Measurements from ENCODE around the gene SLC22A4. TPM values are rescaled to one million over a fixed set of nuclear protein-coding genes. Genes with fewer than 3 reads are reported as not detected.

SLC22A4 gene
- total and polyA plus RNA-seq, 2 of the 8 experiments (the other 6 are each of a cell fraction or from before 2014, with no cell fraction given), result 0.45 to 0.60 TPM

- TF ChIP-seq CHD7 (IDR thresholded peaks at IDR 0.05; ENCODE audit: insufficient replicate concordance, low read length) (no peak), HDAC2 (IDR thresholded peaks at IDR 0.05; ENCODE audit: borderline replicate concordance in 1 of 2, low read depth in 2 of 2, low read length in 2 of 2) (no peak), SP1 (IDR thresholded peaks at IDR 0.05; ENCODE audit: low read depth, low read length) (no peak), JUN (IDR thresholded peaks at IDR 0.05; ENCODE audit: low read depth, low read length) (no peak), TAF1 (IDR thresholded peaks at IDR 0.05; ENCODE audit: low read depth, low read length) (no peak), EP300 (IDR thresholded peaks at IDR 0.05; ENCODE audit: borderline replicate concordance in 1 of 2, low read depth in 2 of 2, low read length in 2 of 2) (no peak), SP2 (IDR thresholded peaks at IDR 0.05; ENCODE audit: low read length) (no peak)
These were observed 26.9 kb upstream of the SLC22A4 start (continued) for GRCh38 chr5:132267166-132267739.

All from H1 (cell line).